Glomerular visceral epithelial cell (primary cell): ENCODE data around the gene RAB38.
A peak's percentile ranks its signal among the peaks of the same experiment; 100 is the strongest.

Experiments
- DNase-seq: peaks from one replicate; pipeline ENCODE4 v3.0.0-alpha.2; 2016; ENCODE audit errors: extremely low spot score

Gene RAB38

GRCh38 chr11:88169881-88170280, 5.4 kb downstream of the RAB38 start:
- no peak for DNase-seq

DNA sequence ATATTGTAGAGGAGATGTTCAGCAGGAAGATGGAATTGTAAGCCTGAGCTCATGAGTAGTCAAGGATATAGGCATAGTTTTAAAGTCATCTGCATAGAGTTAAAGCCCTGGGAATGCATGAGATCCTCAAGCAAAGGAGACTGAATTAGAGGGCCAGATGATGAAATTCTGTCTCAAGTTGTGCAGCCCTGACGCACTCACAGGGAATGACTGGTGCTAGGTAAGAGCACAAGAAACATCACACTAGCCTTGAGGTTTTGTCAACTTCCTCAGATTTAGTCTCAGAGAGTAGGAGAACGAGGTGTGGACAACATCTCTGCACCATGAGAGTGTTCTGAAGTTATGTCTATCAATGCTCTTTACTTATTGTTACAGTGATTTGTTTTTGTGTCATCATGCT, 5.8 kb downstream of the RAB38 start:
- DNase-seq: no peak

GRCh38 chr11:88167853-88168252, 7.4 kb downstream of the RAB38 start:
- no peak for DNase-seq

- DNase-seq: no peak
Measured at GRCh38 chr11:88164806-88165585, 10.2 kb downstream of the RAB38 start.

DNA sequence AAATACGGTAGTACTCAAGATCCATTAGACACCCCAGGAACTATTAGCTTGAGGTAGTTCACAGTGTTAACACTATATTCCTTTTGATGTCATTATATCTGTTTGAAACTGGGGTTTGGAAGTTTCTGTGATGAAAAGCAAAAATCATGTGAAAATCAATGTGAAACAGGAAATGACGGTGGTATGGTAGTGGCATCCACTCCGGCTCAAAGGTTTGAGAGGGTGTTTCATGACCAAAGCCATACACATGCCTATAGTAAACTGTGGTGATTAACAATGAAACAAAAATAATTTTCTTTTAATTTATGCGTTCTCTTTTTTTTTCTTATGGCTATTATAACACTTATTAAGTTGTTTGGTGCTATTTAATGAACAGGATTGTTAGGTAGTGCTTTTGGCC, 10.9 kb downstream of the RAB38 start:
- no peak for DNase-seq

DNA sequence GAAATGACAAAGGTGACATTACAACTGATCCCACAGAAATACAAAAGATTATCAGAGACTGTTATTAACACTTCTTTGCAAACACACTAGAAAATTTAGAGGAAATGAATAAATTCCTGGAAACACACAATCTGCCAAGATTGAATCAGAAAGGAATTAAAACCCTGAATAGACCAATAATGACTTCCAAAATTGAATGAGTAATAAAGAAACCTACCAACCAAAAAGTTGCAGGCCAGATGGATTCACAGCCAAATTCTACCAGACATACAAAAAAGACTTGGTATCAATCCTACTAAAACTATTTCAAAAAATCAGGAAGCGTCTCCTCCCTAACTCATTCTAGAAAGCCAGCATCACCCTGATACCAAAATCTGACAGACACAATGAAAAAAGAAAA, 17.2 kb downstream of the RAB38 start:
- DNase-seq: no peak

DNA sequence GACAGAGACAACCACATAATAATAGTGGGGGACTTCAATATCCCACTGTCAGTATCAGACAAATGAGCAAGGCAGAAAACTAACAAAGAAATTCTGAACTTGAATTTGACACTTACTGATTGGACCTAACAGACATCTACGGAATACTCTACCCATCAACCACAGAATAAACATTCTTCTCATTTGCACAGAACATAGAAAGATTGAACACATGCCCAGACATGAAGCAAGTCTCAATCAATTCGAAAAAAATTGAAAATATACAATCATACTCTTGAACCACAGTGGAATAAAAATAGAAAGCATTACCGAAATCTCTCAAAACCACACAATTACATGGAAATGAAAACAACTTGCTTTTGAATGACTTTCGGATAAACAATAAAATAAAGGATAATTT, 17.9 kb downstream of the RAB38 start:
- no peak for DNase-seq

GRCh38 chr11:88152381-88152780, 22.9 kb downstream of the RAB38 start:
- no peak for DNase-seq

- DNase-seq: no peak
Measured at GRCh38 chr11:88151709-88152265, 23.5 kb downstream of the RAB38 start.

DNA sequence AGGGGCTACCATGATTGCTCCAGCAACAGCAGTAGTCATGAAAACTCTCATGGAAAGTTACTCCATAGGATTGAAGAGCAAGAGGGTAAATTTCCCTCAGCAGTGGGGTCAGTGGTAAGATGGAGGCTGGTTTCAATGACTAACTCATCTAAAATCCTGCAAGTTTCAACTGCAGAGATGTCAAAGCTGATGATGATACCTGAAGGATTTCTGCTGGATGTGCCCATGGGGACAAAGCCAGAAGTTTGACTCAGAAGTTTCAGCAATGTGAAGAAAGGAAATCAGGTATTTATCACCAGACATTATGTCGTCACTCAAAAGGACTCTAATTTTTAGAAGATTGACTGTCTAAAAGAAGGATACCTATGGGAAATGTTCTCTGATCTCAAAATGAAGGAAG, 29.1 kb downstream of the RAB38 start:
- DNase-seq: no peak

DNA sequence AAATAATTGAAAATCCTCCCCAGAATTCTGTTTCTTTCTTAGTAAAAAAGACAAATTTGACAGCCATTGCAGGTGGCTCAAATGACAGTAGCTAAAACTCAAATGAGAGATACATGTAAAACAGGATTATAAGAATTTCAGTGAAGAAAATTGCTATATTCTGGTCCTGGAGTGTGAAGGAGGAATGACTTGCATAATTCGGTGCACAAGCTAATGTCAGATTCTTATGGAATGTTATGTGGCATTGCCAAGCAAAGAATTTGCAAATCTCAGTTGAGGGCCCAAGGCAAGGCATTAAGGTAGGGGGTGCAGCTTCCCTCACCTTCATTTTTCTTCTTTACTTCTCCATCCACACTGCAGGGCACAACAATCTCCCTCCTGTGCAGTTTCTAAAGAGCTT, 35.4 kb downstream of the RAB38 start:
- DNase-seq: no peak

DNA sequence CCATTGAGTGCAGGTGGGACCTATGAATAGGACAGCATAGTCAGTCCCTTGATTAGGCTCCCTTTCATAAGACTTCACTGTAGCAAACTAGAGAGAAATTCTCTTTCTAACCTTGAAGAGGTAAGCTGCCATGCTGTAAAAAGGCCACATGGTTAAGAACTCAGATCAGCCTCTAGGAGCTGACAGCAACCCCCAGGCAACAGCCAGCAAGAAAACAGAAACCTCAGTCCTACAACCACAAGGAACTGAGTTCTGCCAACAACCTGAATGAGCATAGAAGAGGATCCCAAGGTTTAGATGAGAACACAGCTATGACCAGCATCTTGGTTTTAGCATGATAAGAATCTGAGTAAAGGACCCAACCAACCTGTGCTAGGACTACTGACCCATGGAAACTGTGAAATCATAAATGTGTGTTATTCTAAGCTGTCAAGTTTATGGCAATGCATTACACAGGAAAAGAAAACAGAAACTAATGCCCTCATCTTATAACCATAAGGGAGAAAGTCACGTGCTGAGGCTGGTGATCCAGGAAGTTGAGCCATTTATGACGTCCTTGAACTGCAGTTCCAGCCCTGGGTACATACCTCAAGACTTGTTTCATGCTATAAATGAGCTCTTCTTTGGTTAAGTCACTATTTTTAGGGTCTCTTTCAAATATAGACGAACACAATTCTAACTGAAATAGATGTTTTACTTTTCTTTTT, 43.3 kb downstream of the RAB38 start:
- no peak for DNase-seq

- DNase-seq: peak; percentile 20
Measured at GRCh38 chr11:88122956-88123355, 52.3 kb downstream of the RAB38 start.

DNA sequence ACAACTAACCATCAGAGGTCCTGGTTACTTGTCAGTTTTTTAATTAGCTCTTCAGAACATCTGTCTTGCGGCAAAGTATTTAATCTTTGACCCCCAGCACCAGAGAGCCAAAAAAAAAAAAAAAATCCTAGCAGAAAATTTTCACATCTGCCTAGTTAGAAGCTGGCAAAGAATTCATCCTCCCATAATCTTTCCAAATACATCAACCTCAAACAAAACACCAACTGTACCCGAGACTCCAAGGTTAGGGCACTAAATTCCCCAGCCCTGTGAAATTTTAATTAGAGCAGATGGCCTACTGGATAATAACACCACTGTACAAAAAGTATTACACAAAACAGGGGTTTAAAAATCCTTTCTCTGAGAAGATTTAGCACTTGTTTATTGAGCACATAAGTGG, 55.7 kb downstream of the RAB38 start:
- no peak for DNase-seq

DNA sequence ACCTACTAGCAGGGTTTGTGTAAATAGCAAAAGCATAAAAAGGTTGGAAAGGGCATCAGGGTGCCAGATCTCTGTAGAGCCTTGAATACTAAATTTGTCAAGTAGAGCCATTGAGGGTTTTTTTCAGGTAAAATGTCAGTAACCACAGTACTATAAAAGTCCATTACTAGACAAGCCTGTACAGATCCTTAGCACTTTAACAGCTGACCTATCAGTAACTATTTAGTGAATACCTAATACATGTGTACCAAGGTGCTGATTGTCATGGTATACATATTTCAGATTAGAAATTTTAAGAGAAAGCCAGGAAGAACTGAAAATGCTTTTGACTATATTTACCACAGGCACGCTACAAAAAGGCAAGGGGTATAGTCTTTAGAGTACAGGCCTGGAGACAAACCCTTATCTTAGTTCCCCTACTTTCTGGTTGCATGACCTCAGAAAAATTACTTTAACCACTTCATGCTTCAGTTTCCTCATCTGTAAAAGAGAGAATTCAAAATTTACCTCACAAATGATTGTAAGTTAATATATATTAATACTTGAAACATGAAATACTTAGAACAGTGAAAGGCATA, 57.9 kb downstream of the RAB38 start:
- DNase-seq: no peak

DNA sequence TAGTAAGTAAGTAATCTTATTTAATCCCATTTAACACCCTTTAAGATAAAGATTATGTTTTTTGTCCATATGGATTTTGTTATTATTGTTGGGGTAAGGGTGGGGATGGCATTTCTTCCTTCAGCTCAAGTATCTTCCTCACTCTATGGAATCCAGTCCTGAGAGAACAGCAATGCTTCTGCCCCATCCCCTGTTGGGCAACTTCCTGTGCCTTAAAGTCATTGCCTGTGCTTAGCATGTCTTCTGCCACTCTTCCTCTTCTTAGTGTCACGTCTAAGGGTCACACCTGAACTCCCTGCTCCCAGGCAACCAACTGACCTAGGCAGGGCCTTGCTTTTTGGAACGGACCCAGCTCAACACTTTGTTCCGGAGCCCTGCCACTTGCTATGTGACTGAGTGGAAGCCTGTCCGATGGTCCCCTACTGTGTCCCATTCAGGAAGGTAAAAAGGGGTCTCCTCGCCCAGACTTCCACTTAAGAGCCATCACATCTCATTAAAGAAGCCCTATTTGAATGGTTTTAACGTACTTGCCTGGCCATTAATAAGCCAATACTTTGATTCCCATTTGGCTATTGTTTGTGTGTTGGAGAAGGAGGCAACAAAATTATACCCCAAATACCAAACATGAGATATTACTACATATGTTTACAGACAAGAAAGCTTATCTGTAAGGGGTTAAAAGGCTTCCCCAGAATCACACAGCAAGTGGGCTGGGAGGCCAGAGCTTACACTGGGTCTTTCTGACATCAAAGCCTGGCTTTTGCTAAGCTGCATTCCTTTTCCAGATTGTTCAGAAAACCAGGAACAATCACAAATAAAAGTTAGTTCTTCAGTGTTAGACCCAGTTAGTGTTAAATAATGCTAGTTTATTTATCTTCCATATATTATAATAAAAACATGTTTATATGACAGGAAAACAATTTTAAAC, 59.2 kb downstream of the RAB38 start:
- DNase-seq: no peak

- no peak for DNase-seq
Measured at GRCh38 chr11:88114486-88115045, 60.7 kb downstream of the RAB38 start.

- no peak for DNase-seq
Measured at GRCh38 chr11:88106666-88107065, 68.6 kb downstream of the RAB38 start.

DNA sequence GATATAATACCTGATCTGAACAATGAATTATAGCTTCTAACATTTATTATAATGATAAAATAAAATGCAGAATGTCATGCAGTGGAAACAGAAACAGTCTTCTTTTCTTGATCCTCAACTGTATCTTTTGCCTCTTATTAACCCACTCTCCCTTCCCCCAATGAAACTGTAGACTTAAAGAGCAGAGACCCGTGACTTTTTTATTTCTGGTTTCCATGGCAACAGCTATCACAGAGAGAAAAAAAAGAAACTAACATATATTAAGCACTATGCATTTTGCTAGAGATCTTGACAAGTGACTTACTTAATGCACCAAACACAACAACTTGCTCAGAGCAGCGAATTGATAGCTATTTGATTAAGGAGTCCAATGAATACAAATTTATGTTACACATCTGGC, 69.3 kb downstream of the RAB38 start:
- no peak for DNase-seq

DNA sequence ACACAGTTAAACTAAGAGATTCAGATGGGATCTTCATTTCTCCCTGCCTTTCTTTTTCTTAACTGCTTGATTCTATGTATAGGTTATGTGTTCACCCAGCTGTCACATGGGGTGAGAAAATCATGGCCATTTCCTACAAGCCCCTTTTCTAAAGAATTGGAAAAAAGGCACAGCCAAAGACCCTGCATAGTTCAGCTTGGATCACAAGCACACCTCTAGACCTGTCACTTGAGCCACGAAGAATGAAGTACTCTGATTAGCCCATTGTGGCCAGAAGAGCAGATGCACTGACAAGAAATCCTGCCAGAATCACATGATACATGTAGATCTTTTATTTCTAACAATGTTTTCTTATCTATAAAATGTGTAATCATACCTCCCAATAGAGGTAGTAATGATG, 69.7 kb downstream of the RAB38 start:
- no peak for DNase-seq

DNA sequence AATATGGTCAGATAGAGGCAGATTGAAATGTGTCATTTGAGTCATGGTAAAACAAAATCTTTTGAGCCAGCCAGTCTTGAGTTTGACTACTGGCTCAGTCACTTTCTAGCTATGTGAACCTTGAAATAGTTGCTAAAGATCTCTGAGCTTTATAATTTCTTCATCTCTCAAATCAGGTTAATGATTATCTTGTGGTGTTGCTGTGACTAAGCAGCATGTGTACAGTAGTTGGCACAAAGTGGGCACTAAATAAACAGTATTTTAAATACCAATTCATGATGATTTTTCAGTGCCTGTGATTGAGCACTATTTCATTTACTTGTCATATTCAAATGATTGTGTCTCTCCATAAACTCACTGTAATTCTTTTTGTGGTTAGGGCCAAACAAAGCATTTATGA, 70.8 kb downstream of the RAB38 start:
- DNase-seq: peak; percentile 72
